Stimulated activated effector memory CD8-positive, alpha-beta T cell treated with anti-CD3 and anti-CD28 coated beads, Interleukin-12 subunit alpha, Interleukin-12 subunit beta, amount 100 ng/mL, for 72 hours (primary cell): ENCODE results near the gene FAM174A.

Experiments used
- ATAC-seq: fragments of 150-1000 bp; cut with Tn5 transposase; 2 replicates; pipeline ENCODE4 v1.10.0; 2021
- DNase-seq, 2 donors: peaks; one replicate each; pipeline ENCODE4 v3.0.0; 2021 to 2022; ENCODE audit warnings: low spot score in 2 of 2
- H3K27ac Mint-ChIP-seq: one replicate; pipeline ENCODE4 v1.8.0; 2022; ENCODE audit warnings: mild to moderate bottlenecking, mixed read lengths
- H3K36me3 Mint-ChIP-seq: one replicate; pipeline ENCODE4 v1.8.0; 2022; ENCODE audit warnings: mild to moderate bottlenecking, mixed read lengths
- H3K4me1 Mint-ChIP-seq: one replicate; pipeline ENCODE4 v1.8.0; 2022; ENCODE audit warnings: mixed read lengths
- H3K4me3 Mint-ChIP-seq: one replicate; pipeline ENCODE4 v1.8.0; 2022; ENCODE audit warnings: mild to moderate bottlenecking, mixed read lengths
- H3K9me3 Mint-ChIP-seq: one replicate; pipeline ENCODE4 v1.8.0; 2022; ENCODE audit warnings: mixed read lengths

Gene FAM174A

GRCh38 chr5:100535060-100536005, at the start of gene FAM174A:
Gene FAM174A, plus strand, starts transcription at chr5:100535374. Its CDS starts 157 bp downstream, at chr5:100535531.
- peak; percentile 90 to 96 for DNase-seq
- peak within 1 kb of the TSS; percentile 94 for H3K27ac Mint-ChIP-seq
- ATAC-seq: peak; percentile 97
- peaks cover 16% of the 10 kb centered on the region for H3K36me3 Mint-ChIP-seq
- peak within 1 kb of the TSS; percentile 95 for H3K4me3 Mint-ChIP-seq
- H3K4me1 Mint-ChIP-seq: peaks cover 31% of the 10 kb centered on the region
- H3K9me3 Mint-ChIP-seq: peaks cover 13% of the 10 kb centered on the region

- Mint-ChIP-seq H3K27ac (no peak overlapping the region), H3K9me3 (no peaks in the 10 kb centered on the region), H3K36me3 (no peaks in the 10 kb centered on the region), H3K4me3 (no peak overlapping the region), H3K4me1 (no peaks in the 10 kb centered on the region)
- no peak for ATAC-seq
- DNase-seq: no peak
These were observed 41.2 kb upstream of the FAM174A start for GRCh38 chr5:100493996-100494395.

GRCh38 chr5:100496296-100496695, 38.9 kb upstream of the FAM174A start:
- Mint-ChIP-seq H3K27ac (no peak overlapping the region), H3K36me3 (no peaks in the 10 kb centered on the region), H3K4me3 (no peak overlapping the region), H3K9me3 (no peaks in the 10 kb centered on the region), H3K4me1 (no peaks in the 10 kb centered on the region)
- DNase-seq (no peak), ATAC-seq (no peak)

- ATAC-seq: no peak
- H3K27ac Mint-ChIP-seq: no peak overlapping the region
- H3K4me1 Mint-ChIP-seq: no peaks in the 10 kb centered on the region
These were observed 32.5 kb upstream of the FAM174A start for GRCh38 chr5:100502684-100503083.

GRCh38 chr5:100505984-100506670, 29.0 kb upstream of the FAM174A start:
- Mint-ChIP-seq H3K4me1 (no peaks in the 10 kb centered on the region), H3K9me3 (no peaks in the 10 kb centered on the region), H3K27ac (no peak overlapping the region), H3K36me3 (no peaks in the 10 kb centered on the region), H3K4me3 (no peak overlapping the region)
- ATAC-seq: no peak
- DNase-seq: no peak

More at GRCh38 chr5:100502684-100503083, 32.5 kb upstream of the FAM174A start:
- no peaks in the 10 kb centered on the region for H3K9me3 Mint-ChIP-seq
- H3K36me3 Mint-ChIP-seq: no peaks in the 10 kb centered on the region
- H3K4me3 Mint-ChIP-seq: no peak overlapping the region
- DNase-seq: no peak

- H3K36me3 Mint-ChIP-seq: no peaks in the 10 kb centered on the region
- ATAC-seq: no peak
- H3K4me1 Mint-ChIP-seq: peaks cover 6% of the 10 kb centered on the region
- H3K27ac Mint-ChIP-seq: no peak overlapping the region
- H3K4me3 Mint-ChIP-seq: no peak overlapping the region
- DNase-seq: no peak
- H3K9me3 Mint-ChIP-seq: peaks cover 10% of the 10 kb centered on the region
These were observed 18.9 kb upstream of the FAM174A start for GRCh38 chr5:100516285-100516684.

- Mint-ChIP-seq H3K9me3 (peaks cover 10% of the 10 kb centered on the region), H3K4me1 (peaks cover 6% of the 10 kb centered on the region), H3K27ac (no peak overlapping the region), H3K4me3 (no peak overlapping the region), H3K36me3 (no peaks in the 10 kb centered on the region)
- ATAC-seq: no peak
- no peak for DNase-seq
These were observed 17.7 kb upstream of the FAM174A start for GRCh38 chr5:100517301-100517974.

GRCh38 chr5:100518377-100518776, 16.8 kb upstream of the FAM174A start:
- DNase-seq (no peak), ATAC-seq (no peak)
- H3K9me3 Mint-ChIP-seq: peaks cover 10% of the 10 kb centered on the region
- H3K4me1 Mint-ChIP-seq: peaks cover 6% of the 10 kb centered on the region
- H3K4me3 Mint-ChIP-seq: no peak overlapping the region
- no peak overlapping the region for H3K27ac Mint-ChIP-seq
- no peaks in the 10 kb centered on the region for H3K36me3 Mint-ChIP-seq

- Mint-ChIP-seq H3K27ac (no peak overlapping the region), H3K4me1 (peaks cover 6% of the 10 kb centered on the region), H3K4me3 (no peak overlapping the region), H3K36me3 (no peaks in the 10 kb centered on the region), H3K9me3 (peaks cover 10% of the 10 kb centered on the region)
- no peak for ATAC-seq
- DNase-seq: no peak
These were observed 16.1 kb upstream of the FAM174A start for GRCh38 chr5:100519075-100519474.

- H3K4me3 Mint-ChIP-seq: no peak overlapping the region
- H3K36me3 Mint-ChIP-seq: no peaks in the 10 kb centered on the region
- H3K27ac Mint-ChIP-seq: no peak overlapping the region
- DNase-seq (no peak), ATAC-seq (no peak)
- H3K4me1 Mint-ChIP-seq: peaks cover 6% of the 10 kb centered on the region
- H3K9me3 Mint-ChIP-seq: peaks cover 10% of the 10 kb centered on the region
These were observed 14.8 kb upstream of the FAM174A start for GRCh38 chr5:100520348-100520747.

- peaks cover 31% of the 10 kb centered on the region for H3K4me1 Mint-ChIP-seq
- peaks cover 16% of the 10 kb centered on the region for H3K36me3 Mint-ChIP-seq
- H3K4me3 Mint-ChIP-seq: no peak overlapping the region
- ATAC-seq (no peak), DNase-seq (no peak)
- H3K27ac Mint-ChIP-seq: no peak overlapping the region
- no peaks in the 10 kb centered on the region for H3K9me3 Mint-ChIP-seq
These were observed 2.8 kb downstream of the FAM174A start for GRCh38 chr5:100537946-100538345.

GRCh38 chr5:100539519-100539918, 4.3 kb downstream of the FAM174A start:
- Mint-ChIP-seq H3K4me3 (no peak overlapping the region), H3K9me3 (no peaks in the 10 kb centered on the region), H3K36me3 (peaks cover 16% of the 10 kb centered on the region), H3K27ac (no peak overlapping the region), H3K4me1 (peaks cover 37% of the 10 kb centered on the region)
- DNase-seq: no peak
- no peak for ATAC-seq

GRCh38 chr5:100542086-100542485, 6.9 kb downstream of the FAM174A start:
- H3K27ac Mint-ChIP-seq: no peak overlapping the region
- DNase-seq (no peak), ATAC-seq (no peak)
- peaks cover 19% of the 10 kb centered on the region for H3K4me1 Mint-ChIP-seq
- no peak overlapping the region for H3K4me3 Mint-ChIP-seq
- no peaks in the 10 kb centered on the region for H3K36me3 Mint-ChIP-seq
- no peaks in the 10 kb centered on the region for H3K9me3 Mint-ChIP-seq

- no peaks in the 10 kb centered on the region for H3K9me3 Mint-ChIP-seq
- peaks cover 22% of the 10 kb centered on the region for H3K4me1 Mint-ChIP-seq
- ATAC-seq (no peak), DNase-seq (no peak)
- H3K4me3 Mint-ChIP-seq: no peak overlapping the region
- no peaks in the 10 kb centered on the region for H3K36me3 Mint-ChIP-seq
- H3K27ac Mint-ChIP-seq: no peak overlapping the region
These were observed 10.8 kb downstream of the FAM174A start for GRCh38 chr5:100546001-100546400.

- Mint-ChIP-seq H3K36me3 (no peaks in the 10 kb centered on the region), H3K4me3 (no peak overlapping the region), H3K27ac (peak overlapping the region; percentile 59), H3K9me3 (no peaks in the 10 kb centered on the region), H3K4me1 (peaks cover 24% of the 10 kb centered on the region)
- ATAC-seq (peak; percentile 96), DNase-seq (no peak)
These were observed 15.4 kb downstream of the FAM174A start for GRCh38 chr5:100550531-100551051.
